Urothelium cell line (cell line): Measurements from ENCODE around the gene HOXA3.

Source experiments
- DNase-seq: peaks from one replicate; pipeline ENCODE4 v3.0.0; 2011; ENCODE audit warnings: low spot score, mixed read lengths
- FAIRE-seq: peaks from 2 replicates; lab custom pipeline; 2011; peaks lifted over from hg19 to GRCh38; lab: Jason Lieb, UNC

Gene HOXA3

DNA sequence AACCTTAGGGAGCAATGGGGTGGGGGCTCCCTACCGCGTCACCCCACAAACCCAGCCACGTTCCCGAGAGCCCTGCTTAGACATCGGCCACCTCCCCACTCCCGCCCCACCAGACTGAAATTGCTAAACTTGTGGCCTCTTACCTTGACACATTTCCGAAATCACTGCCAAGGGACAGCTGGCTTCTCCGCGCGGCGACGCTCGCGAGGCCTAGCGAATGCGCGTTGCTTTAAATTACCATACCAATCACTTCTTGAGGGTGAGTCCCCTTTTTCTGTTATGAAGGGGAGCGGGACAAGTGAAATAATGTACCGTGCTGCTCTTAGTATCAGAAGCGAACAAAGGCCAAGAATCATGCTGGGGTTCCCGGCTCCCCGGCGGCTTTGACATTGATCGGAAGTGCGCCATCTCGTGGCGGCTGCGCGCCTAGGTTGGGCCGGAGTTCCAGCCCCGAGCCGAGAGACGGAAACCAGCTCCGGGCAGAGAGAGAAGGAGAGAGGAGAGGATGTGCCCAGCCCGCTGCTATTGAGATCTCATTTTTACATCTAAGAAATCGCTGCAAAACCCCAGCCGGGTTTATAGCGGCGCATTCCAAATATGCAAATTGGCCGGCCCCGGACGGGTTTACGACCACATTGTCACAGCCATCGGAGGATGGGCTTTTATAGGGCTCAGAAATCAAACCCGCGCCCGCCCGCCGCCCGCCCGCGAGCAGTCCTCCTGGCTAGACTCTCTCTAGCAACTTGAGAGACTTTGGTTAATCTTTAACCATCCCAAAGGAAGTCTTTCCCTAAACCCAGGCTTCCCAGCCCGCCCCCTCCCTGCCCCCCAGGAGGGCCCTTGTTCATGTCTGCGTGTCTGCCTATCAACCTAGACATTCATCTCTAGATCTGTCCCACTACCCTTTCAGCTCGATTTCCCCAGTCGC is 27.4 kb upstream of the HOXA3 start:
- FAIRE-seq (peak; percentile 84), DNase-seq (peak; percentile 88)

DNA sequence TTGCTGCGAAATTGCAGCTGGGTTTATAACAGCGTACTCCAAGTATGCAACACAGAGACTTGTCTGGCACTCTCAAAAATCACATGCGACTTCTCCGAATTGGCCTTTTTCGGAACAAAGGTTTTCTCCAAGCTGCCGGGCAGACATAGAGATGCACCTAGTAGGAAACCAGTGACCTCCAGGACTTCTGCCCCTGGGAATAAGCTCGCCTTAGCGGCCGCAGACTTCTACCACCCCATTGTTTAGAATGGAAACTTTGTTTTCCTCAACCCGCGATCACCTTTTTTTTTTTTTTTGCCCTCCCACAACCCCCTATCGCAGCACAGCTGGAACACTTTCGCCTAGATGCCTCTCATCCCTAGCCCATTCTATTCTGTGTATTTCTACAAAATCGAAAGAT is 26.6 kb upstream of the HOXA3 start:
- no peak for FAIRE-seq
- DNase-seq = no peak

DNA sequence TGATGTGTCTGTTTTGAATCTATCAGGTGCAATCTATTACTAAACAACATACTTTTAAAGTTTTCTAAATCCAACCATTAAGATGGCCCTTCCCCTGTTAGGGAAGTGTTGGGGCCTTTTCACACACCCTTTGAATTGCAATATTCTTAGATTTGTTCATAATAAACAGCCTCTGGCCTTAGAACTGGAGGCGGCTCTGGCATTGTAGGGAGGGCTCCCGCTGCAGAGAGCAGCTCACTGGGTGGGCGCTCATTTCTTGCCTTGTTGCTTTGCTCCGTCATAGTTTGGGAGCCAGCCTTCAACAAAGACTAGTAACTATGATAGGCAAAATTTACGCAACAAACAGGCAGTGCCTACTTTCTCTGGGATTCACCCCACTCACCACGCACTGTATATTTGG is 26.0 kb upstream of the HOXA3 start:
- DNase-seq = no peak
- no peak for FAIRE-seq

DNA sequence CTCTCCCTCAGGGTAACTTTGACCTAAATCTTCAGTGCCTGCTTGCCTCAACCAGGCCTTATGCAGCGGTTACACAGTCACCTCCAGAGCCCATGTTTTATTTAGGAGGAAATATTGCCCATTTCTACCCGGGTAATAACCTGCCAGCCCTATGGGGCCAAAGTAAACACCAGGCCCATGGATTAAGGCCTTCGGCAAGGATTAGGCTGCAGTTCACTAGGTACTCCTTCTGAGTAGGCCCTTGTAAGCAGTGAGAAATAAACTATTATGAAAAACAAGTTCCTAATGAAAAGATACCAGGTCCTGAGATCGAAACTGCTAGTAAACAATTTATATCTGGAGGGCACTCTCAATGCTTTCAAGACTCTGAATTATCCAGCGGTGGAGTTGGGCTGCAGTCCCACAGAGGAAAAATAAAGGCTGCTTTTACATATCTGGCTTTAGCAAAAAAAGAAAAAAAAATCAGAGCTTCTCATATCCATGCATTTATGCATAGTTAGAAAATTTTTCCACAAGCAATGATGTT is 25.5 kb upstream of the HOXA3 start:
- peak; percentile 50 for FAIRE-seq
- no peak for DNase-seq

DNA sequence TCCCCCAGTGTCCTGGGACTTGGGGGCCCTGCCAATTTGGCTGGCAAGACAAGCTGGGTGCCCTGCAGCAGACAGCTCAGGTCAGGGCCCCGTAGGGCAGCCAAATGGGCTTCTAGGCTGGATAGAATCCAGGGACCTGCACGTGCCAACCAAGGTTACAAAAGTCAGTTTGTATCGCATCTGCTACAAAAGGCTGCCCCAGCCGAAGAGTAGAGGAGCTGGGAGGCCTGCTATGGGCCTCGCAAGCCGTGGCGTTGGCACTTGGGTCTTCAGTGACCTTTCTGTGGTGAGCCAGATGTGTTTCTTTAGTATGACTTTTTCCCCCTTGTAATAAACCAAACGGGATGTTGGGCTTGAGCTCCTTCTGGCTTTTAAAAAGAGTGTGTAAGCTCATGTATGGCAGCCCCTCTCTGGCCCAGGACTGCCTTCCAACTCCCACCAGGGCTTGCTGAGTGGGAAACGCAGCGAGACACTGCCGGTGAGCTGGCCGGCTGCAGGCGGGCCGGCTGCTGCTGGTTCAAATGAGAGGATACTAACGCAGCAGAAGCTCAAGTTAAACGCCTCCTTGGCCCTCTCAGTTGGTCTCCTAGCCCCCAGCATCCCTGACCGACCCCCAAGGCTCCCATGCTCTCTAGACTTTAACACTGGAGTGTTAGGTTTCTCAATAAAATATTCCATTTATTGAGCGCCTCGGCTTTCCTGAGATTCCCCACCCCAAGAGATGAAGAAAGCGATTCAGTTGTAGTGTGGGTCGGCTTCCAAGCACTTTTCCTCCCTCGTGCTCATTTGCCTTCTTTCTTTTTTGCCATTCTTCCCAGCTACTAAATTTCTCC is 24.8 kb upstream of the HOXA3 start:
- no peak for DNase-seq

DNA sequence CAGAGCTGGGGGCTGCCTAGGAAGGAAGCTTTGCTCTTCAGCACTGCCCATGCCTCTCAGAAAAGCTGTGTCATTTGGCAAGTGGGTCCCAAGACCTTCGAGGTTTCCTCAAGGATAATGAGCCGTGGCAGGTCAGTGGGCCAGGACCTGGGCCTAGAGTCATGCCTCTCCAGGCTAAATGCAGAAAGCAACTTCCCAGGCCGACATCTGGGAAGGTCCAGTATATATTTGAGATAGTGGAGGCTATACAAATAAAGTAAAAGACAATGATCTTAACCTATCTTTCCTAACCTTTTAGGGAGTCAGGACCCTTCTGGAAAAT is 24.1 kb upstream of the HOXA3 start:
- no peak for DNase-seq
- FAIRE-seq = no peak

More for the DNA sequence above, 24.8 kb upstream of the HOXA3 start:
- FAIRE-seq = no peak

DNA sequence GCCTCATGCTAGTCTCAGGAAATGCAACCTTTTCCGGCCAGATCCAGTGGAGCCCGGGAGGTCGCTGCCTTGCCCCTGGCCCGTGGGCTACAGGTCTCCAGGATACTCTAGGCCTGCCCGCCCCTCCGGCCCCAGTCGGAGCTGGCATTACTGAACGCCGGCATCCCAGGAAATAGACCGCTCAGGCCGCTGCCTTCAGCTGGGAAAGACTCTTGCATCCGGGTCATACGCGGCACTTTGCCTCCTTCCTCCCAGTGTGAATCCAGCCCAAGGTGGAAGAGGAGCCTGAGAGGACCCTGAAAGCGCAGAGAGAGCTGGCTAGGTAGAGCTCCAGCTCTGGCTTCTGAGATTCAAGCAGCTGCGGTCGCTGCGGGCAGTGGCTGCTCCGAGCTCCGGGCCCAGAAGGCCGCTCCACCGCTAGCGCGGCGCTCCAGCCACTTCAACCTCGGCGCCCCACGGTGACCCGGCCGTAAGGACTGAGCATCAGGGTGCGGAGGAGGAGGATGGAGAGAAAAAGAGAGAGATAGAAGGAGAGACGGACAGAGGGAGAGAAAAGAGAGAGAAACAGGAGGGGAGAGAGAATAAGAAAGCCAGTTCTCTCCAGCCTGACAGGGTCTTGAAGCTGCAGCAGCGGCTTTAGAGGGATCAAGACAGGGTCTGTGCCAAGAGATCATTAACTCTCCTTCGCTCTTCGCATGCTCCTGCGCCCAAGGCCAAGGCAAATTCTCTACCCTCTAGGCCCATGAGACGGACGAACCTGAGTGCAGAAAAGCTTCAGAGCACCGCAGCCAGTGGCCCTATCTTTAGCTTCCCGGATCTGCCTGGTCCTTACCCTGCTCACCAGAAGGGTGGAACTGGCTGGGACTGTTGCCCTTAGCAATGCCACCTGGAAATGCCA is 23.5 kb upstream of the HOXA3 start:
- no peak for FAIRE-seq
- DNase-seq = no peak

DNA sequence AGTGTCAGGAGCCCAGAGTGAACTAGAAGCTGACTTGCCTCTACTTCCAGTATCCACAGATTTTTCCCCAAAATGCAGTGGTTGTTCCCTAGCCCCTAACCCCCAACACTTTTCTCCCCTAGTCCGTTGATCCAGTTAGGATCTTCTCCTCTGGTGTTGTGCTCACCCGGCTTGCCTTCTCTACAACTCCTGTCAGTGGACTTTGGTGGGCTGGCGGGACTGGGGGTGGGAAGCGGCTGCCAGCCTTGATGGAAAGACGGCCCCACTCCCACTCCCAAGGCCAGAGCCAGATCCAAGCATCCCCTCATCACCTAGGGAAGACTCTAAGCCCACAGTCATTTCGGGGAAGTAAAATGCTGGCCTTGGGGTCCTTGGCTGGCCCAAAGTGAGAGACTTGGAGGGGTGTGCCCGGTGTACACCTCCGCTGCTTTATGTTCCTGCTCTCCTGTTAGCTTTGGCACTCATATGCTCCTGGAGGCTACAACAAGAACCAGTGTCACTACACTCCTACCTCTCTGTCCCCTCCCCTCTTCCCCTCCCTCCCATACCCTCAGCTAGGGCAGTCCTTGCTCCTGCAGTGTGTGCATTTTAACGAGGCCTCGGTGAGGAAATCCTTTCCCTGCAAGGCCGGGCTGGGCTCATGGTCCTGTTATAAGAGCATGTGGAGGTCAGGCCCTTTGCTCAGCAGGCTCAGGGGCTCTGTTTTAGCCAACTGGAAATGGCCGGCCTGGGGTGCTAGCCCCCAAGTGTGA is 22.7 kb upstream of the HOXA3 start:
- FAIRE-seq = no peak

DNA sequence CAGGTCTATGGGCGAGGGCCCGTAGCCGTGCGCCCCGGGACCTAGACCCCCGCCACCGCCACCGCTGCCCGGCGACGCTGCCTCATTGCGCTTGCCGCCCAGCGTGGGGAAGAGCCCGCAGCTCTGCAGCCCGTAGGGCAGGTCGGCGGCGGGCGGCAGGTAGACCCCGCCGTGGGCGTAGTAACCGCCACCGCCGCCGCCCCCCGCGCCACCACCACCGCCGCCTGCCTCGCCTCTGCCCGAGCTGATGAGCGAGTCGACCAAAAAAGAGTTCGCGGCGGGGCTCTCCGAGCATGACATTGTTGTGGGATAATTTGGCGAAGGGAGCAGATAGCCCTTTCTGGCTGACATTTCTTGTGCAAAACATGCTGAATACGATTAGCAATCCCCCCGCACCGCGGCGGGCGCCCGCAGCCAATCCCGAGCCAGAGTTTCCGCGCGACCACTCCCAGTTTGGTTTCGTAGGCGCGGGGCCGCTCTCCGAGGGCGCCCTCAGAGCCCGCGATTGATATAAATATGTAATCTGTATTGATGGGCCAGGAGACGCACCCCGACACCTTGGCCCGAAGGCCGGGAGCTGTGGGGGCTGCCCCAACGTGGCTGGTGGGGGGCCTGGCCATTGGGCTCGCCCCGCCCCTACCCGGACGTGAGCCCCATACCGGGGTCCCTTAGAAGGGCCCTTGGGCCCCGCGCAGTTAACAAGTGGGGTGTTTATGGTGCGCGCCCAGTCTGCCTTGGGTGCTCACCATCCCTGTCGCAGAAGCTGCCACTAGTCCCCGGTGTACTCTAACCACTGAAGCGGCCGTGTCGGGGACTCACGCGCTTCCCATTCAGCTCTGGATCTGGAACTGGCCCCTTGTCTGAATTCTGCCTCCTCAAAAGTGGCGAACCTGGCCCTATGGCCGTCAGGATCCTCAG is 21.8 kb upstream of the HOXA3 start, which contains the start of gene HOXA10:
Gene HOXA10 (minus strand): TSS at position 365 of the 918 bp plus-strand sequence. CDS start 14 bp downstream, at position 351.
- FAIRE-seq = no peak

More for the DNA sequence above, 22.7 kb upstream of the HOXA3 start:
- DNase-seq = no peak

DNA sequence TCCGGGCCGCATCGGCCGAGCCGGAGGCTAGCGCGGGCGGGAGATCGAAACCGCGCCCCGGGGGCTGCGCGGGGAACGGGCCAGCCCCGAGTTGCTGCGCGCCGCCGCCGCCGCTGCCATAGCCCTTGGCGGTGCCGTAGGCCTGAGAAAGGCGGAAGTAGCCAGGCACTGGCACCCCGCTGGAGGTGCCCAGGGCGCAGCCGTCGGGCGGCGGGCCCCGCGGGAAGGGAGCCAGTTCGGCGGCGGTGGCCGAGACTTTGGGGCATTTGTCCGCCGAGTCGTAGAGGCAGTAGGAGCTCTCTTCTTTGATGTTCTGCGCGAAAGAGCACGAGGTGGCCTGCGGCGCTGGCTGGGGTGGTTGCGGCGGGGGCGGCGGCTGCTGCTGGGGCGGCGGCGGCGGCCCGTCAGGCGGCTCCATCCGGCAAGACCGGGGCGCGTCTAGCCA is 21.1 kb upstream of the HOXA3 start:
- FAIRE-seq (no peak), DNase-seq (peak; percentile 72)

More for the DNA sequence above, 21.8 kb upstream of the HOXA3 start, which contains the start of gene HOXA10:
- DNase-seq = no peak

DNA sequence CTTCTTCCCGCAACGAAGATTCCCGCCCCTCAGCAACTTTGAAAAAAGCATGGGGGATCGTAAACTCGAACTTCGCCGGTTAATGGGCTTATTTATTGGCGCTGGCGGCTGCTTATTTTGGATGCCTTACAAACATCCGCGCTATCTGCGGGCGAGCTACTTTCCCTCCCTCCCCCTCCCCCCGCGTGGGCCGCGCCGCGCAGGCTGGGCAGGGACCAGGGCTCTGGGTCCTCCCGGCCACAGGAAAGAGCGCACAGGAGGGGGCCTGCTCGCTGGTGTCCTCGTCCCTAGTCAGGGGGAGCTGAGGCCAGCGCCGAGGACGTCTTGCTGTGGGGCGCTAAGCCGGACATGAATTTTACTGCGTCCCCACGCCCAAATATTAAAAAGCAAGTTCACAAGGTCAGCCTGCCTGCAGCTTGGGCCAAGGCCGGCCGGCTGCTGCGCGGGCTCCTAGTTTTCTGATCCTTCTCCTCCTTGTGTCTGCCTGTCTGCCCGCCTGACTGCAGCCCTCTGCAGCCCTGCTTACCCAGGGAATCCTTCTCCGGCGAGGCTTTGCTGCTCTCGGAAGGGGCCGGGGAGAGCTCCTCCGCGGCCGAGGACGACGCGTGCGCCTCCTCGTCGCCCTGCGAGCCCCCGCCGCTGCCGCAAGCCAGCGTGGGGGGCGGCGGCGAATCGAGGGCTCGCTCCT is 20.6 kb upstream of the HOXA3 start:
- DNase-seq = peak; percentile 67
- FAIRE-seq = peak; percentile 91

DNA sequence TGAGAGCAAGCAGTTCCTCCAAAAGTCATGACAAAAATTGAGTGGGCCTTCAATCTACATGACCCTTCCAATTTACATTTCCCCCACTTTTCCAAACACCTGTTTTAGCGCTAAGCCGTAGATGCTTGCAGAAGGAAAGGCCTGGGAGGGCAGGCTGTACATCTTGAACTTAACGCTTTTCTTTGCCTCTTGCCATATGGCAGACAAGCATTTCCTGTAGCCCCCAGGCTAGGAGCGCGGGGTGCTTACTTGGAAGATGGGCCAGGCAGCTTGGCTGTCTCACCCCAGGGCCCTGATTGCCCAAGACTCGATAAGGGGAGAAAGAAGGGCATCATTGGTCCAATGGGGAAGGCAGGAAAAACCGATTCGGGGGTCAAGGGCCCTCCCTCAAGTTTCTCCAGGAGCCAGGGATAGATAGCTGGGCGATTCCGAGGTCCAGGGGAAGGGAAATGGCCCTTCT is 20.0 kb upstream of the HOXA3 start:
- FAIRE-seq = no peak
- DNase-seq = no peak

DNA sequence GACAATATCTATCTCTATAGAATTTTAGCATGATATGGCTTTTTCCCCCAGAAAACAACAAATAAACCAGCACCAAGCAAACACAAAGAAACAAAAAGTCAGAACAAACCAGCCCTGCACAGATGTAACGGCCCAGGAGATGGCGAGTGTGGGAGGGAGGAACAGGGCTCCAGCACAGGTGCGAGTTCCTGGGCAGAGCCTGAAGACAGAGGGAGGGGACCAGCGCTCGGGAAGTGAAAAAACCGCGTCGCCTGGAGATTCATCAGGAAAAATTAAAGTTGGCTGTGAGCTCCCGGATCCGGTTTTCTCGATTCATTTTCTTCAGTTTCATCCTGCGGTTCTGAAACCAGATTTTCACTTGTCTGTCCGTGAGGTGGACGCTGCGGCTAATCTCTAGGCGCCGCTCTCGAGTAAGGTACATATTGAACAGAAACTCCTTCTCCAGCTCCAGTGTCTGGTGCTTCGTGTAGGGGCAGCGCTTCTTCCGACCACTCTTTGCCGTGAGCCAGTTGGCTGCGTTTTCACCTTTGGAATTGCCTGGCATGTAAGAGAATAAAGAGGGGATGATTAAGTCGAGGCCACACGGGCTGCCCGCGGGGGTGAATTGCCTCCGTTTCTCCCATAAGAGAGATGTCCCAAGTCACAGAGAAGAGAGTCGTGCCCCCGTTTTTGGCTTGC is 19.4 kb upstream of the HOXA3 start:
- FAIRE-seq = no peak
- DNase-seq = no peak

DNA sequence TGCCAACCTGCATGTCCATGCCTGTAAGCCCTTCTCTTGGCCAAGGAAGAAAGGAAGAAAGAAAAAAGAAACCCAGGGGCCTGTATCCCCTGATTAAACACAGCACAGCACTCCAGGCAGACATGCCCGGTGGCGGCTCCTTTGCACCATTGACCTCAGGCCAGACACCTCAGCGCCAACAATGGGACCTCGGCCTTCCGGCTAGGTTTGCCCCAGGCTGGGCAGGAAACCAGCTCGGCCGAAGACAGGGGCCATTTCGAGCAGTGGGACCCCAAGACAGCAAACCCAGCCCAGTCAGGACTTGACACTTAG is 18.9 kb upstream of the HOXA3 start:
- FAIRE-seq = peak; percentile 50
- DNase-seq = no peak

DNA sequence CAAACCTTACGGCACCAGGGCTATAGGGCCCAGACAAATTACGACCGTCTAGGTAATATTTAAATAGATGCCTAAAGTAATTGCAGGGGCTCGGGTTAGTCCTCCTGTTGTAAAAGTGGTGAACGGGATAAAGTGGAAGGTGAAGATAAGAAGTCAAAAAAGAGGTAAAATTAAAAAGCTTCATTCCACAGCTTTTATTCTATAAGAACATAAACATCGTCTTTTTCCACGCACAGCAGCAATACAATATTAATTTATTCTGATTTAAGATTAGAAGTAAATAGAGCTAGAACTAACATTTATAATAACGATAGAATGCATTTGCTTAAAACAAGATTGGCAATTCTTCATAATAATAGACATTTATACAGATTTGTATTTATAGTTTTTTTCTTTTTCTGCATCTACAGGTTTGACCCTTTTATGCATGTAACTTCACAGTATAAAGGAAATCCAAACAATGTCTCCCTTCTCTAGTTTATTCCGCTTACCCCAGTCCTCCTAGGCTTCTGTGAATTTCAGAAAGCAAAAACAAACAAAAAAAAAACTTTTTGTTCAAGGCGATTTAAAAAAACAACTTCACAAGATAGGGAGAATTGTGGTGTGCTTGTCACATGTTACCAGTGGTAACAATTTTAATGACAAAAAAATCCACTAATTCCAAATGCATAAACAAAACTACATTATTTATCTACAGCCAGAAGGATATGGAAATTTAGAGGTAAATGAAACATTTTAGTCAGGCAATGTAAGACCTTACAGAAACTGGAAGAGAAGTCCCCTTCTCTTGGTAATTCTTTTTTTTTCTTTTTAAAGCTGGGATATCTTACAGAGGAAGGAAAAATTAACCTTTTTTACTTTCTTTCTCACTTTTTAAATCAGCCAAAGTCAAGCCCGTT is 18.3 kb upstream of the HOXA3 start:
- DNase-seq = no peak
- FAIRE-seq = no peak

DNA sequence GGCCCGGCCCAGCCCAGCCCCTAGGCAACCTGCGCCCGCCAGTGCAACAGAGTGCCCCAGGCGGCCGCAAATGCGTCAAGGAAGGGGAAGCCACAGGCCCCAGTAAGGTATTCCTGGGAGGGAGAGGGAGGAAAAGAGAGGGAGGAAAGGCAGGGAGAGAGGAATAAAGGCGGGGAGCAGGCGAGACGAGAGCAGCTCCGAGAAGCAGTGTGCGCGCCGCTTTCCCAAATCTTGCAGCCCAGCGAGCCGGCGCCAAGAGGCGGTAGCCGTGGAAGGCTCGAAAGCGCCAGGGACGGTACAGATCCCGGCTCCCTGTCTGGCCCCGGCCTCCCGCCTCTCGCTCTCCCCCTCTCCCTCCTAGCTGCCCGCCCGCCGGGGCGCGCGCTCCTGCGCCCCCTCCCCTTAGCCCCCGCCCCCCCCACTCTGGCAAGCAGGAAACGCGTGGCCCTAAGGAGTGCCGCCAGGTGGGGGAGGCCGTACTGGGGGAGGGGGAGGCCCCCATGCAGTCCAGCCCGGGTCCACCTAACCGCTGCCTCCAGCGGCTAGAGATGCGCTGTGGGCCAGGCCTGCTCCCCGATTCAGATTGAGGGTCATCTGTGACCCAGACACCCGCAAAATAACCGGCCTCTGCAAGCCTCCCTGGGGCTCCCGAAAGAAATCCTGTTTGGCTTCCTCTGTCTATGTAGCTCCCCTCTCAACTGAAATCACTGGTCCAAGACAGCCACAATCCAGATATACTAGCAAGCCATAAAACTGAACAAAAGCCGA is 17.5 kb upstream of the HOXA3 start:
- no peak for DNase-seq
- FAIRE-seq = no peak
